GM21423 (cell line): ENCODE data around the gene STARD3.

Experiments
- ATAC-seq: cut with Tn5 transposase; IDR thresholded peaks from one replicate; pipeline ENCODE4 v1.9.1; 2021; ENCODE audit warnings: mild to moderate bottlenecking, moderate library complexity; ENCODE audit not compliant: unreplicated experiment

STARD3 gene

DNA sequence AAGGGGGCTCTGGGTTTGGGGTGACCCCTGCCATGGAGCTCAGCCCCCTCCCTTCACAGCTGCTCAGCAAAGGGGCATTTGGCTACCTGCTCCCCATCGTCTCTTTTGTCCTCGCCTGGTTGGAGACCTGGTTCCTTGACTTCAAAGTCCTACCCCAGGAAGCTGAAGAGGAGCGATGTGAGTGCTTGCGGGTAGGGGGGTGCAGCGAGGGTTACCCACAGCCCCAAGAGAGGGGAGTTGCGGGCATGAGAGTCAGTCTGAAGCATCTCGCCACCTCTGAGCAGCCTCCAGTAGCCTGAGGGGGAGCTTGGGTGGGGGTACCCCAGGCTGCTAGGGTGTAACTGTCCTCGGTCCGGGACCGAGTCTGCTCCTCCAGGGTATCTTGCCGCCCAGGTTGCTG lies 21.4 kb downstream of the STARD3 start:
- no peak for ATAC-seq

DNA sequence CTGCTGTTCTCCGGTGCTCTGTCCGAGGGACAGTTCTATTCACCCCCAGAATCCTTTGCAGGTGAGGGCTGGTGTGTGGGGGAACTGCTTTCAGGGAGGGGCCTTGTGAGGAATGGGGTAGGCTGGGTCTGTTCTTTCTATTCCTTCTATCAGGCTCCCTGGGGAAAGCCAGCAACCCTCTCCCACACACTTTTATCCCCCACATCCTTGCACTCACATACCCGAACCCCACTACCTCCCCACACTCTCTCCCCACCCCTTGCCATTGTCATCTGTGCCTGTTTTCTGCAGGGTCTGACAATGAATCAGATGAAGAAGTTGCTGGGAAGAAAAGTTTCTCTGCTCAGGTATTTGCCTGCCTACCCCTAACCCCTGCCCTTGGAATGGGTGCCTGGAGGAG lies 21.8 kb downstream of the STARD3 start:
- ATAC-seq, result no peak

DNA sequence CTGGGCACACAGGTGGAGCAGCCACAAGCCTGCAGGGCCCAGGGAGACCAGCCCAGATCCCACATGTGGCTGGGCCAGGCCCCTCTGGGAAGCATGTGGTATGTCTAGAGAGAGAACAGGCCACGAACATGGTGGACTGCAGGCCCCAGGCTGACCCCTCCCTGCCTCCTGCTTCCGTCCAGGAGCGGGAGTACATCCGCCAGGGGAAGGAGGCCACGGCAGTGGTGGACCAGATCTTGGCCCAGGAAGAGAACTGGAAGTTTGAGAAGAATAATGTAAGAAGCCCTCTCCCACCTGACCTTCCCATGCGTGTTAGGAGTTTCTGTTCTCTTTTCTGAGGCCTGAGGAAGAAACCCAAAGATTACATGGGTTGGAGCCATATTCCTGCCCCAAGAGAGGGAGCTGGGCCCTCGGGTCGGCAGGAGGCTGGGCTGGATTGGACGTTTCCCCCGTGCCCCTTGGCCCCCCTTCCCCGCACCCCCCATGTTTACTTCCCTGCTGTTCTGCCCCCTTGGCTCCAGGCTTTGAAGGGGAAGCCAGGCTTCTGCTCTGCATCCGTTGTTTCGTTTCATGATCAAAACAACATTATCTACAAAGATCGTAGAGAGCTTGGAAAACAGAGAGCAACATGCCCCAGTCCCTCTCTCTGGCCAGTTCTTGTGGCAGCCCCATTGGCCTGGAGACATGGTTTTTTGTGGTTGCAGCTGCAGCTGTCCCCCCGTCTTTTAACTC lies 22.5 kb downstream of the STARD3 start:
- ATAC-seq, result no peak

DNA sequence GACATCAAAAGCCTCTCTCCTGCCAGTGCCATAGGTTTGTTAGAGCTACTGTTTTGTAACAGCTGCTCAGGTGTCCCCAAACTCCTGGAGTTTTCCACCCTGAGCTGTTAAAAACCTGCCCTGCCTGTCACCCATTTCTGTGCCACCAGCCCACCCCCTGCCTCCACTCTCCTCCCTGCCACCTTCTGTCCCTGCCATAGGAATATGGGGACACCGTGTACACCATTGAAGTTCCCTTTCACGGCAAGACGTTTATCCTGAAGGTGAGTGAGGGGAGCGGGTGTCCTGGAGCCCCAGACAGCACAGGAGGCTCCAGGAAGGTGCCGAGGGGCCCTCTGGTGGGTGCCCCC lies 23.0 kb downstream of the STARD3 start:
- no peak for ATAC-seq

DNA sequence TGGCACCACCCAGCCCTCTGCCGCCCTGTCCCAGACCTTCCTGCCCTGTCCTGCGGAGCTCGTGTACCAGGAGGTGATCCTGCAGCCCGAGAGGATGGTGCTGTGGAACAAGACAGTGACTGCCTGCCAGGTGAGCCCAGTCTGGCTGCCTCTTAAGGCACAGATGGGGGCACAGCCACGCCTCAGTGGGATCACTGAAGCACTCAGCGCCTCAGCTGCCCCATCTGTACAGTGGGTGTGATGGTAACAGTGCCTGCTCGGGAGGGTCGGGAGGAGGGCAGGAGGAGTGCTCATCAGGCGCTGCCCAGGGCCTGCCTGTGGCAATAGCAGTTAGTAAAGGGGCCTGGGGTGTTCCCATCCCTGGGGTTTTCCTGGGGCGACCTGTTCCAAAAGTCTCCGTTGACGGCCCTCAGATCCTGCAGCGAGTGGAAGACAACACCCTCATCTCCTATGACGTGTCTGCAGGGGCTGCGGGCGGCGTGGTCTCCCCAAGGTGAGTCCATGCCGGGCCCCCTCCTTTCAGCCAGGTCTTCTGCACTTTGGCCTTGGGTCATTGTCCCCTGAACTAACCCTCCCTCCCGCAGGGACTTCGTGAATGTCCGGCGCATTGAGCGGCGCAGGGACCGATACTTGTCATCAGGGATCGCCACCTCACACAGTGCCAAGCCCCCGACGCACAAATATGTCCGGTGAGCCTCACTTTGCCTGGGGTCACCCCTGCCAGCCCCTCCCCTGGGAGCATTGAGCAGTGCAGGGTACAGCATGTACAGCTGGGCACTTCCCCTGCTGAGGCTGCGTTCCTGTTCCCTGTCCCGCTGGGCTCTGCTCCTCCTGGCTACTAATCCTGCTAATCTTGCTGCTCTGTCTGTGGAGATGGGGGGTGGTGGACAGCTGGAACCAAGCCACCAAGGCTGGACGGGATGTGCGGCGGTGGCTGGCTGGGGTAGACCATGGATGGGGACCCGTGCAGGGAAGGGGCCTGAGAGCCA lies 23.7 kb downstream of the STARD3 start:
- no peak for ATAC-seq

DNA sequence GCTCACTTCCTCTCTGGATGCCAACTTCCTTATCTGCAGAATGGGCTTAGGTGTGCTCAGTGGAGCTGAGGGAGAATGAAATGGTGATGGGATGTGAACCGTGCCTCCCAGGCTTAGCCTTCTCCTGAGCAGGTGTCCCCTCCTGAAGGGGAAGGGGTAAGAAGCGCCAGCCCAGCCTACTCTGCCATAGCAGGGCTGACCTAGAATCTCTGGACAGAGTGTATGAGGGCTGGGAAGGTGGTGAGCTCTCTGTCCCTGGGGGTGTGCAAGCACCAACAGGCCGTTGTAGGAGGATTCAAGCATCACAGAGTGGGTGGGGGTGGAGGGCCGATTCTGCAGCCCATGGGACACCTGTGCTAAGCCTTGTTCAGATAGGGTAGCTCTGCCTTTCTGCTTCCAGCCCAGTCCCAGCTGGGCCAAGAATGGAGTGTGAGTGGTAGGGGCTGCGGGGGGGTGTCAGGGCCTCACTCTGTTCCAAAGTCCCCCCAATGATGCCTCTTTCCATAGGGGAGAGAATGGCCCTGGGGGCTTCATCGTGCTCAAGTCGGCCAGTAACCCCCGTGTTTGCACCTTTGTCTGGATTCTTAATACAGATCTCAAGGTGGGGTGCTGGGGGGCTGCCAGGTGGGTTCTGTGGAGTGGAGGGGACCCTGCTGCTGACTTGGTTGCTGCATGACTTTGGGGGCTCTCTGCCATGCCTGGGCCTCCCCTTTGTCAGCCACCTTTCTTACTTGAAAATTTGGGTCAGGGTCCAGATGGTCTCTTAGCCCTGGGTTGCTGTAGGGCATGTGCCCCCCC lies 25.0 kb downstream of the STARD3 start:
- no peak for ATAC-seq

DNA sequence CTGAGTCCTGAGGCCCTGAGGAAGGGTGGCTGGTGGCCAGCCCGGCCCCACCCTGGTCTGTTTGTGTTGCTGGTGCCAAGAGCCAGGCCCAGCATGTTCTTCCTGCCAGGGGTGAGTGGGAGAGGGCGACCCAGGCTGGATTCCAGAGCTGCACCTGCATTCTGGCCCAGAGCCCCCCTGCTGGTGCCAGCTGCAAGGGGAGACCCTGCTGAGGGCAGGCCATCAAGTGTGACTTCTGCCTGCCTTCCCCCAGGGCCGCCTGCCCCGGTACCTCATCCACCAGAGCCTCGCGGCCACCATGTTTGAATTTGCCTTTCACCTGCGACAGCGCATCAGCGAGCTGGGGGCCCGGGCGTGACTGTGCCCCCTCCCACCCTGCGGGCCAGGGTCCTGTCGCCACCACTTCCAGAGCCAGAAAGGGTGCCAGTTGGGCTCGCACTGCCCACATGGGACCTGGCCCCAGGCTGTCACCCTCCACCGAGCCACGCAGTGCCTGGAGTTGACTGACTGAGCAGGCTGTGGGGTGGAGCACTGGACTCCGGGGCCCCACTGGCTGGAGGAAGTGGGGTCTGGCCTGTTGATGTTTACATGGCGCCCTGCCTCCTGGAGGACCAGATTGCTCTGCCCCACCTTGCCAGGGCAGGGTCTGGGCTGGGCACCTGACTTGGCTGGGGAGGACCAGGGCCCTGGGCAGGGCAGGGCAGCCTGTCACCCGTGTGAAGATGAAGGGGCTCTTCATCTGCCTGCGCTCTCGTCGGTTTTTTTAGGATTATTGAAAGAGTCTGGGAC lies 25.8 kb downstream of the STARD3 start:
- no peak for ATAC-seq

DNA sequence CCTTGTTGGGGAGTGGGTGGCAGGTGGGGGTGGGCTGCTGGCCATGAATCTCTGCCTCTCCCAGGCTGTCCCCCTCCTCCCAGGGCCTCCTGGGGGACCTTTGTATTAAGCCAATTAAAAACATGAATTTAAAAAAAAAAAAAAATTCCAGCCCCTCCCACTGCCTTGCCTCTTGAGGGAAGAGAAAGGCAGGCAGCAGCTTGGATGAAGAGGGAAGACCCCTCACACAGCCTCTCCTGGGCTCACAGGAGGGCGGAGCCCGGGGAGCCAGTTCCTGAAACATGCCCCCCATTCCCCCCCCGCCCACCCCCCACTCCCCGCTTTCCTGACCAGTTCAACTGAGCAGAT lies 26.4 kb downstream of the STARD3 start:
- ATAC-seq, result no peak

DNA sequence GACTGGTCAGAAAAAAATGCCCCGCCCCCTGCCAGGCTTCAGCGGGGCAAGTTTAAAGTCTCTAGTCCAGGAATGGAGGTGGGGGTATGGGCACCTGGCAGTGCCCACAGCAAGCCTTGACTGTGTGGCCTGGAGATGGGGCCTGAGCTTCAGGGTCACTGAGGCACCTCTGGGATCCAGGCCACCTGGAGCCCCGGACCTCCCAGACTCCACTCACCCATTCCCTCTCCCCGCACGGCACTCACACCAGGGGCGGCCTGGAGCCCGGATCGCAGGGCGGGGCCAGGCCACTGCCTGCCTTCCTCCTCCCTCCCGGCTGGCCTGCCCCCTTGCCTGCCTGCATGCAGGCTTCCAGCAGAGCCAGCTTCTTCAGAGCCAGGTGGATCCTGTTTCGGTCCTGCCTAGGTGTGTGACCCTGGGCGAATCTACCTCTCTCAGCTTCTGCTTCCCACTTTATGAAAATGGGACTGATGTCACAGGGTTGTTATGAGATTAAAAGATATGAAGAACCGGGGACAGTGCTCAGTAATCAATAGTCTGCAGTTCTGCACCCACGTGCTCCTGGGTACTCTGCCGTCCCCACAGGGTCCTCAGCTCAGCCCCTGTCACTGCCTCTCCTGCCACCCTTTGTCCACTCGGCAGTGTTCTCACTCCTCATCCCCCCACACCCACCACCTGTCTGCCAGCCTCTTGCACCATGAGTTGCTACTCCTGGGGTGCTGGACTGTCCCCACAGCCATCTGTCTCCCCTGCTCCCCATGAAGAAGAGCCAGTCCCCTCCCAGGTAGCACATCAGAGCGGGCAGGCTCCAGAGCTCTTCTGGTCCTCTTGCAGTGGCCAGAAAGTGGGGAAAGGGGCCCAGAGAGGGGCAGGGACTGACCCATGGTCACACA lies 27.0 kb downstream of the STARD3 start:
- no peak for ATAC-seq

DNA sequence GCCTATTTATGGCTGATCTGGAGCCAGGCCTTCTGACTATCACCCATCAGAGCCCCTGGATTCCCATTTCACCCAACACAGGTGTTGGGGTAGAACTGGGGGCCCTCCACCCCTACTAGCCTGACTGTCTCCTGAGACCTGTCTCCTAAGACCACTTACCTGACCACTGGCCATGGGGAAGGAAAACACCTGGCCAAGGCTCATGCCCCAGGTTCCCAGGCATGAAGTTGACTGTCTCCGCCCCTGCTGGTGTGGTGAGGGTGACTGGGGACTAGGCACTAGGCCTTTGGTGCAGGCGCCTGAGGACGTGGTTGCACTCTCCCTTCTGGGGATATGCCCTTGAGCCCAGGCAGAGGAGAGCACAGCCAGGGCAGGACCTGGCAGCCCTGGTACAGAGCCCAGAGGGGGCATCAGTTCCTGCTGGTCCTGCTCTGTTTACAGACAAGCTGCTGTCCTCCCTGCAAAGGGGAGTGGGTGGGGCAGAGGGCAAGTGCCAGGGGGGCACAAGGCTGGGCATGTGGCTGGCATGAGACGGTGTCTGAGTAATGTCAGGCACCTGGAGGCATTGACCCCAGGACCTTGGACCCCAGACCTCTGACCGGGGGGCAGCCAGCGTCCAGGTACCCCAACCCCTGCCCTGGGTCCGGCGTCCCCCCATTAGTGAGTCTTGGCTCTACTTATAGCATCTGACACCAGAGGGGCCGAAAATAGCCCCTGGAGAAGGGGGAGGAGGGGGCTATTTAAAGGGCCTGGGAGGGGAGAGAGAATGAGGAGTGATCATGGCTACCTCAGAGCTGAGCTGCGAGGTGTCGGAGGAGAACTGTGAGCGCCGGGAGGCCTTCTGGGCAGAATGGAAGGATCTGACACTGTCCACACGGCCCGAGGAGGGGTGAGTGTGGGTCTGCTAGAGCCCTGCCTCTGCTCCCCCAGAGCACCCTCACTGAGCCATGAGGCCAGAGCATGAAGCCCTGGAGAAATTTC lies 27.9 kb downstream of the STARD3 start, which contains the start of gene TCAP:
Gene TCAP (plus strand): TSS at position 769 of the 981 bp plus-strand sequence. CDS start 11 bp downstream, at position 780.
- ATAC-seq, result no peak

DNA sequence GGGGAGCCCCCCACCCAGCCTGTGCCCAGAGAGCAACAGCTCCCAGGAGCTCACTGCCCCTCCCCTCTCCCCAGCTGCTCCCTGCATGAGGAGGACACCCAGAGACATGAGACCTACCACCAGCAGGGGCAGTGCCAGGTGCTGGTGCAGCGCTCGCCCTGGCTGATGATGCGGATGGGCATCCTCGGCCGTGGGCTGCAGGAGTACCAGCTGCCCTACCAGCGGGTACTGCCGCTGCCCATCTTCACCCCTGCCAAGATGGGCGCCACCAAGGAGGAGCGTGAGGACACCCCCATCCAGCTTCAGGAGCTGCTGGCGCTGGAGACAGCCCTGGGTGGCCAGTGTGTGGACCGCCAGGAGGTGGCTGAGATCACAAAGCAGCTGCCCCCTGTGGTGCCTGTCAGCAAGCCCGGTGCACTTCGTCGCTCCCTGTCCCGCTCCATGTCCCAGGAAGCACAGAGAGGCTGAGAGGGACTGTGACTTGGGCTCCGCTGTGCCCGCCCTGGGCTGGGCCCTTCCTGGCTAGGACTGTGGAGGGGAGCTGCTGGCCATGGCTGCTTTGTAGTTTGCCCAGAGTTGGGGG lies 28.8 kb downstream of the STARD3 start:
- ATAC-seq, result no peak

DNA sequence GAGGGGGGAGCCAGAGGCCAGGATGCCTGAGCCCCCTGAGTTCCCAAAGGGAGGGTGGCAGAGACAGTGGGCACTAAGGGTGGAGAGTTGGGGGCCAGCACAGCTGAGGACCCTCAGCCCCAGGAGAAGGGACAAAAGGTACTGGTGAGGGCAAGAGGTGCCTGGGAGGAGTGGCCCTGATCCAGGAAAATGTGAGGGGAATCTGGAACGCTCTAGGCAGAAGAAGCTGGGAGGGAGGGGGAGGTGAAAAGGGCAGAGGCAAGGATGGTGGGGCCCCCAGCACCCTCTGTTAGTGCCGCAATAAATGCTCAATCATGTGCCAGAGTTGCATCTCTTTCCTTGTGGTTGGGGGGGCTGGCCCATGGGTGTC lies 29.3 kb downstream of the STARD3 start:
- no peak for ATAC-seq

DNA sequence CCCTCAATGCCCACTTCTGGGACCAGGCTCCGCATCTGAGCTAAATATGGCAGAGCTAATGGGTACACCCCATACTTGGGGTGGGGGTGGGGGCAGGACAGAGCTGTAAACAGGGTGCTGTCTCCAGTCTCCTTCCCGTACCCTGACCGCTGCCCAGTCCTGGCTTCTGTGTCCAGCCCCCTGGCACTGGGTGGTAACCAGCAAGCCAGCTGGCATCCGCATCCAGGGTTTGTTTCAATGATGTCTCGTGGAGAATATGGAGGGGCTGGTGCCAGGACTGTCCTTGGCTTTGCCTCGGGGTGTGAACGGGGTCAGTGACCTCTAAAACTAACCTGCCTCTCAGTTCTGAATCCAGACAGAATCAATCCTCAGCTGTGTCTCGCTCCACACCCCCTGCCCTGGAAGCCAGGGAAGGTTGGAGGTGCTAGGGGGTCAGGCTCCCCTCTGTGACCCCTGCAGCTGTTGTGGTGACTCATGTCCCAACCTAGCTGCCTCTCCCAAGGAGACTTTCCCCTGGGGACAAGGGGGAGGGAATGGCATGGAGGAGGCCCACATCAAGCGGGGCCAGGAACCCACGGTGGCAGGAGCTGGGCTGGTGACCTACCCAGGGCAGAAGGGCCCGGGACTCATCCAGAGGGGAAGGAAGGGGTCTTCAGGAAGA lies 29.8 kb downstream of the STARD3 start:
- no peak for ATAC-seq

DNA sequence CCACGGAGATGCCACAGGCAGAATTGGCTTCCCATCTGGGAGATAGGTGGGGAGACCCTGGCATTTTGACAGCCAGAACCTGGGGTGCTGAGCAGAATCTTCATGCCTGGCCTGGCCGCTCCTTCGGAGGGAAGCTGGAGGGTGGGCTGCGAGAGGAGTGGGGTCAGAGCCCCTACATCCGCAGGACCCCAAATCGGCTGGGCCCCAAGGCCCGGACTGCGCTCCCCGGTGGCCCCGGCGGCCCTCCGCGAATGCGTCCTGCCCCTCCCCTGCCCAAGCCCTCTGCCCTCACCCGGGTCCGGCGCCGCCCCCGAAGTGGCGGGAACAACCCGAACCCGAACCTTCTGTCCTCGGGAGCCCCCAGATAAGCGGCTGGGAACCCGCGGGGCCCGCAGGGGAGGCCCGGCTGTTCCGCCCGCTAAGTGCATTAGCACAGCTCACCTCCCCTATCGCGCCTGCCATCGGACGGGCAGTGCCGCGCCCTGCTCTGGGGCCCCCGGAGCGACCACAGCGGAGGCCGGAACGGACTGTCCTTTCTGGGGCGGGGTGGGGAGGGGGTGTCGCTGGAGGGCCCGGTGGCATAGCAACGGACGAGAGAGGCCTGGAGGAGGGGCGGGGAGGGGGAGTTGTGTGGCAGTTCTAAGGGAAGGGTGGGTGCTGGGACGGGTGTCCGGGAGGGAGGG lies 30.5 kb downstream of the STARD3 start:
- no peak for ATAC-seq

DNA sequence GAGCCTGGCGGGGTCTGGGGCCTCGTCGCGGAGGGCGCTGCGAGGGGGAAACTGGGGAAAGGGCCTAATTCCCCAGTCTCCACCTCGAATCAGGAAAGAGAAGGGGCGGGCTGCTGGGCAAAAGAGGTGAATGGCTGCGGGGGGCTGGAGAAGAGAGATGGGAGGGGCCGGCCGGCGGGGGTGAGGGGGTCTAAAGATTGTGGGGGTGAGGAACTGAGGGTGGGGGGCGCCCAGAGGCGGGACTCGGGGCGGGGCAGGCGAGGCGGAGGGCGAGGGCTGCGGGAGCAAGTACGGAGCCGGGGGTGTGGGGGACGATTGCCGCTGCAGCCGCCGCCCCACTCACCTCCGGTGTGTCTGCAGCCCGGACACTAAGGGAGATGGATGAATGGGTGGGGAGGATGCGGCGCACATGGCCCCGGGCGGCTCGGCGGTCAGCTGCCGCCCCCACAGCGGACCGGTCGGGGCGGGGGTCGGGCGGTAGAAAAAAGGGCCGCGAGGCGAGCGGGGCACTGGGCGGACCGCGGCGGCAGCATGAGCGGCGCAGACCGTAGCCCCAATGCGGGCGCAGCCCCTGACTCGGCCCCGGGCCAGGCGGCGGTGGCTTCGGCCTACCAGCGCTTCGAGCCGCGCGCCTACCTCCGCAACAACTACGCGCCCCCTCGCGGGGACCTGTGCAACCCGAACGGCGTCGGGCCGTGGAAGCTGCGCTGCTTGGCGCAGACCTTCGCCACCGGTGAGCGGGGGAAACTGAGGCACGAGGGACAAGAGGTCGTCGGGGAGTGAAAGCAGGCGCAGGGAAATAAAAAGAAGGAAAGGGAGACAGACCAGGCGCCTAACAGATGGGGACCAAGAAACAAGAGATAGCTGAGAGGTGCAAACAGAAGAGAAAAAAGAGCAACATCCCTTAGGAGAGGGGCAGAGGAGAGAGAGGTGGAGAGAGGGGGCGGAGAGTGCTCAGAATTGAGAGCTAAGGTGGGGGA lies 31.3 kb downstream of the STARD3 start, which contains the start of gene PNMT:
Gene PNMT (plus strand): TSS at position 509 of the 980 bp plus-strand sequence. CDS start 23 bp downstream, at position 532.
- no peak for ATAC-seq
